Natural killer cell (primary cell): ENCODE measurements around the gene OR2AE1. TPM values are rescaled to one million over a fixed set of nuclear protein-coding genes. Genes with fewer than 3 reads are reported as not detected.
A peak's percentile ranks its signal among the peaks of the same experiment; 100 is the strongest.

Source experiments
- ATAC-seq, 3 donors: fragments of 150-1000 bp in 2 of 3; fragments of 200-7000 bp in 1 of 3; cut with Tn5 transposase; 1 replicate in 1 of 3; 2 replicates in 2 of 3; pipeline ENCODE4 v1.10.0; 2021; ENCODE audit warnings: mild to moderate bottlenecking in 2 of 3, moderate library complexity in 2 of 3
- DNase-seq, 2 donors: peaks; one replicate each; pipeline versions ENCODE4 v3.0.0 to v3.0.0-alpha.2; 2013 to 2021; ENCODE audit warnings: mixed read lengths in 1 of 2
- H3K27ac ChIP-seq: one replicate; pipeline ENCODE4 v1.5.1; 2013; ENCODE audit warnings: mild to moderate bottlenecking, low read length
- H3K27me3 ChIP-seq: one replicate; pipeline ENCODE4 v1.6.1; 2013; ENCODE audit warnings: low read length; ENCODE audit not compliant: control insufficient read depth, insufficient read depth
- H3K36me3 ChIP-seq: one replicate; pipeline ENCODE4 v1.6.1; 2013; ENCODE audit warnings: low read length; ENCODE audit not compliant: control insufficient read depth, insufficient read depth
- H3K4me1 ChIP-seq: one replicate; pipeline ENCODE4 v1.6.1; 2013; ENCODE audit warnings: low read length; ENCODE audit not compliant: control insufficient read depth, insufficient read depth
- H3K4me3 ChIP-seq: one replicate; pipeline ENCODE4 v1.5.1; 2013; ENCODE audit warnings: low read length
- H3K9me3 ChIP-seq: one replicate; pipeline ENCODE4 v1.6.1; 2013; ENCODE audit warnings: low read length; ENCODE audit not compliant: control insufficient read depth, insufficient read depth
- H3K27ac Mint-ChIP-seq, 2 donors: one replicate each; pipeline ENCODE4 v1.8.0; 2022; ENCODE audit warnings: mild to moderate bottlenecking in 2 of 2, mixed read lengths in 2 of 2, moderate library complexity in 1 of 2
- H3K27me3 Mint-ChIP-seq, 2 donors: one replicate each; pipeline ENCODE4 v1.8.0; 2022; ENCODE audit warnings: low read depth in 2 of 2, mixed read lengths in 2 of 2
- H3K36me3 Mint-ChIP-seq: one replicate; pipeline ENCODE4 v1.8.0; 2022; ENCODE audit warnings: mixed read lengths
- H3K4me1 Mint-ChIP-seq, 2 donors: one replicate each; pipeline ENCODE4 v1.8.0; 2022; ENCODE audit warnings: mixed read lengths in 2 of 2
- H3K4me3 Mint-ChIP-seq: one replicate; pipeline ENCODE4 v1.8.0; 2022; ENCODE audit warnings: mild to moderate bottlenecking, moderate library complexity, mixed read lengths
- H3K9me3 Mint-ChIP-seq, 2 donors: one replicate each; pipeline ENCODE4 v1.8.0; 2022; ENCODE audit warnings: mixed read lengths in 2 of 2
- CTCF ChIP-seq: fragments of 200-600 bp; IDR thresholded peaks from one replicate; pipeline ENCODE4 v1.8.0; 2022; ENCODE audit warnings: antibody characterized with exemption
- WGBS: methylation state at CpG from one replicate; pipeline ENCODE4 v1.1.7; 2013; ENCODE audit warnings: missing lambda C conversion rate; ENCODE audit not compliant: insufficient coverage; 5-methylcytosine and 5-hydroxymethylcytosine counted together
- intact Hi-C: fragments of 100-400 bp; cut with micrococcal nuclease; formaldehyde crosslinking; loops from one replicate; pipeline ENCODE4 v1.14.2; 2022
- total RNA-seq, 4 donors: library from RNA; stranded (reverse); fragments of 120-200 nt in 1 of 4; gene quantifications; one replicate each; pipeline versions ENCODE4 v1.2.3 to v1.2.4, GENCODE V29; 2013 to 2022

The OR2AE1 gene
- total RNA-seq, 3 donors from 2014 or later (not counting 1 experiment from before 2014, with no cell fraction given), result not detected

GRCh38 chr7:99840136-99840869 lies 36.5 kb downstream of the OR2AE1 start:
- ATAC-seq (no peak), DNase-seq (no peak)
- H3K27ac Mint-ChIP-seq, result no peak overlapping the region
- WGBS, result 87% methylated on average over 3 of the region's 3 CpGs
- no peak overlapping the region for H3K4me3 ChIP-seq
- peaks cover 5 to 8% of the 10 kb centered on the region in 2 donors for H3K4me1 Mint-ChIP-seq
- intact Hi-C loops, result no loop called here
- H3K36me3 Mint-ChIP-seq, result no peaks in the 10 kb centered on the region
- H3K9me3 Mint-ChIP-seq, result no peaks in the 10 kb centered on the region
- no peaks in the 10 kb centered on the region for H3K36me3 ChIP-seq
- H3K27me3 Mint-ChIP-seq, result peaks cover 2 to 39% of the 10 kb centered on the region in 2 donors
- H3K4me1 ChIP-seq, result no peaks in the 10 kb centered on the region
- H3K27ac ChIP-seq, result no peak overlapping the region
- H3K9me3 ChIP-seq, result no peaks in the 10 kb centered on the region
- H3K27me3 ChIP-seq, result no peaks in the 10 kb centered on the region
- no peak overlapping the region for H3K4me3 Mint-ChIP-seq
- TF ChIP-seq CTCF, result no peak

- no peaks in the 10 kb centered on the region for H3K36me3 ChIP-seq
- no peaks in the 10 kb centered on the region for H3K36me3 Mint-ChIP-seq
- peaks cover 5 to 8% of the 10 kb centered on the region in 2 donors for H3K4me1 Mint-ChIP-seq
- no peak for ATAC-seq
- H3K9me3 ChIP-seq, result no peaks in the 10 kb centered on the region
- intact Hi-C loops, result no loop called here
- no peaks in the 10 kb centered on the region for H3K9me3 Mint-ChIP-seq
- H3K4me3 Mint-ChIP-seq, result no peak overlapping the region
- TF ChIP-seq CTCF, result no peak
- H3K27ac ChIP-seq, result no peak overlapping the region
- no peak for DNase-seq
- H3K4me3 ChIP-seq, result no peak overlapping the region
- H3K27me3 Mint-ChIP-seq, result peaks cover 2 to 43% of the 10 kb centered on the region in 2 donors
- H3K4me1 ChIP-seq, result no peaks in the 10 kb centered on the region
- H3K27me3 ChIP-seq, result no peaks in the 10 kb centered on the region
- 86% methylated on average over 7 of the region's 7 CpGs for whole genome bisulfite sequencing
- H3K27ac Mint-ChIP-seq, result no peak overlapping the region
These were observed 37.4 kb downstream of the OR2AE1 start for GRCh38 chr7:99839287-99840021.

GRCh38 chr7:99837649-99838361 lies 39.0 kb downstream of the OR2AE1 start:
- H3K9me3 Mint-ChIP-seq, result no peaks in the 10 kb centered on the region
- H3K27me3 ChIP-seq, result no peaks in the 10 kb centered on the region
- H3K27me3 Mint-ChIP-seq, result peaks cover 6 to 54% of the 10 kb centered on the region in 2 donors
- peak in 1 of 2 donors; percentile 32 for DNase-seq
- no peaks in the 10 kb centered on the region for H3K4me1 ChIP-seq
- 76% methylated on average over 4 of the region's 5 CpGs for WGBS
- H3K4me3 ChIP-seq, result no peak overlapping the region
- TF ChIP-seq CTCF, result no peak
- H3K36me3 Mint-ChIP-seq, result no peaks in the 10 kb centered on the region
- peak in 2 of 3 donors; percentile 48 to 49 for ATAC-seq
- no peaks in the 10 kb centered on the region for H3K9me3 ChIP-seq
- intact Hi-C loops, result no loop called here
- no peak overlapping the region for H3K4me3 Mint-ChIP-seq
- no peaks in the 10 kb centered on the region for H3K36me3 ChIP-seq
- no peak overlapping the region for H3K27ac ChIP-seq
- H3K4me1 Mint-ChIP-seq, result peaks cover 5 to 8% of the 10 kb centered on the region in 2 donors
- H3K27ac Mint-ChIP-seq, result peak overlapping the region; percentile 32 to 73
